ENCODE results near the gene DHX36.
A peak's percentile ranks its signal among the peaks of the same experiment; 100 is the strongest.

- TF ChIP-seq, protein P1, sequence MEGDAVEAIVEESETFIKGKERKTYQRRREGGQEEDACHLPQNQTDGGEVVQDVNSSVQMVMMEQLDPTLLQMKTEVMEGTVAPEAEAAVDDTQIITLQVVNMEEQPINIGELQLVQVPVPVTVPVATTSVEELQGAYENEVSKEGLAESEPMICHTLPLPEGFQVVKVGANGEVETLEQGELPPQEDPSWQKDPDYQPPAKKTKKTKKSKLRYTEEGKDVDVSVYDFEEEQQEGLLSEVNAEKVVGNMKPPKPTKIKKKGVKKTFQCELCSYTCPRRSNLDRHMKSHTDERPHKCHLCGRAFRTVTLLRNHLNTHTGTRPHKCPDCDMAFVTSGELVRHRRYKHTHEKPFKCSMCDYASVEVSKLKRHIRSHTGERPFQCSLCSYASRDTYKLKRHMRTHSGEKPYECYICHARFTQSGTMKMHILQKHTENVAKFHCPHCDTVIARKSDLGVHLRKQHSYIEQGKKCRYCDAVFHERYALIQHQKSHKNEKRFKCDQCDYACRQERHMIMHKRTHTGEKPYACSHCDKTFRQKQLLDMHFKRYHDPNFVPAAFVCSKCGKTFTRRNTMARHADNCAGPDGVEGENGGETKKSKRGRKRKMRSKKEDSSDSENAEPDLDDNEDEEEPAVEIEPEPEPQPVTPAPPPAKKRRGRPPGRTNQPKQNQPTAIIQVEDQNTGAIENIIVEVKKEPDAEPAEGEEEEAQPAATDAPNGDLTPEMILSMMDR (IDR thresholded peaks at IDR 0.05): no peak
- peak; percentile 59 to 90 for TF ChIP-seq POLR2A (IDR thresholded peaks at IDR 0.05)
These were observed at the start of gene DHX36 for GRCh38 chr3:154323891-154324738.

All from suprapubic skin (tissue), 3 donors.